Gastrocnemius medialis (tissue), 4 donors: Measurements from ENCODE around the gene CACNA1C.

Source experiments
- CTCF ChIP-seq, 5 experiments: fragments of 450-650 bp in 3 of 5; fragments of 200-600 bp in 2 of 5; sonication (generic) in 2 of 5; IDR thresholded peaks in 4 of 5; conservative IDR thresholded peaks in 1 of 5; 1 replicate in 4 of 5; 2 replicates in 1 of 5; pipeline ENCODE4 v1.5.1; 2016 to 2019; ENCODE audit warnings: antibody characterized with exemption in 5 of 5, mild to moderate bottlenecking in 3 of 5, moderate library complexity in 3 of 5
- POLR2A ChIP-seq, 2 donors: fragments of 450-650 bp; IDR thresholded peaks; one replicate each; pipeline ENCODE4 v1.6.1; 2017; ENCODE audit warnings: antibody characterized with exemption in 2 of 2, mild to moderate bottlenecking in 2 of 2, moderate library complexity in 2 of 2

- TF ChIP-seq POLR2A (IDR thresholded peaks at IDR 0.05) (no peak), CTCF (IDR thresholded peaks at IDR 0.05 in 4 of 5, conservative IDR thresholded peaks at IDR 0.05 in 1 of 5) (no peak)
Observed at GRCh38 chr12:2039034-2039433, 13.8 kb upstream of the CACNA1C start.
